ENCODE results near the gene MLPH.

MLPH gene

DNA sequence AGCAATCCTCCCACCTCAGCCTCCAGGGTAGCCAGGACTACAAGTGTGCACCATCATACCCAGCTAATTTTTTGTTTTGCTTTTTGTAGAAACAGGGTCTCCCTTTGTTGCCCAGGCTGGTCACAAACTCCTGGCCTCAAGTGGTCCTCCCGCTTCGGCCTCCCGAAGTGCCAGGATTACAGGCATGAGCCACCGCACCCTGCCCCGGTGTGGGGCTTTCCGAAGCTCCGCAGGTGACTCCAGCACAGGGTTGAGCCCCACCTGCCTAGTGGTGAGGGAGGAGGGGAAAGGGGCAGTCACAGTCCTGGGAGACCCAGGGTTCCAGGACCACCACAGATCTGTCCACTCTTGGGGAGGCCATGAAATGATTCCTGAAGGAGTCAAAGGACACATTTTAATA lies 84.5 kb downstream of the MLPH start:
- intact Hi-C loops (cut with DNase I) = no loop called here
- no peak for DNase-seq

DNA sequence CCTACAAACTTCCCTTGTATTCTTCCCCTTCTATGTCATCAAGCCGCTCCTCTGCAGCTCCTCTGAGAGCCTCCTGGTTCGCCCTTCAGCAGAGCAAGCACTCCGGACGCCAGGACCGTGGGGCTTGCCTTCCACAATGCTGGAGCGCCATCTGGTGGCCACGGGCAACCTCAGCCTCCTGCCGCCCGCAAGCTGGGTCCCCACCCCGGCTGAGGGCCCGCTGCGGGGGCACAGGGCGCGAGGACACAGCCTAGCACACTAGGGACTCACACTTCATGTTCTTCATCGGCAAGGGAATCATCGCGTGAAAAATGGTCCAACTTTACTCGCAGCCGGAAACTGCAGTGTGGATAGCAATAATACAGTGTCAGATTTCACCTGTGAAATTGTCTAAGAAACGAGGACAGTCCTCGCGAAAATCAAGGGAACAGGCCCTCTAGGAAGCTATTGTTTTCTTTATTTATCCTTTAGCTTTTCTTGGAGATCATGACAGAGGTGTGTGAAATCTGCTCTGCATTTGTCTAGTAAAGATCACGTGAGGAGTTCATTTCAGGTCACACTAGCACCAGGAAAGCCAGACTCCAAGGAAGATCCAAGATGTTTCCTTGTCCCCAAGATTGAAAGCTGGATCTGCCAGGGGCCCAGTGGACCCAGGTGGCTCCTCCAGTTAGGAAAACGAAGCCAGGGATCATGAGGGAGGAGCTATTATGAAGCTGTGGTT lies 85.1 kb downstream of the MLPH start:
- intact Hi-C loops (cut with DNase I) = loop anchor here (2.0 kb wide), 1 partner anchor 59 kb away; no protein-coding TSS in a partner anchor
- DNase-seq = peak; percentile 74 to 96 (median 90)

DNA sequence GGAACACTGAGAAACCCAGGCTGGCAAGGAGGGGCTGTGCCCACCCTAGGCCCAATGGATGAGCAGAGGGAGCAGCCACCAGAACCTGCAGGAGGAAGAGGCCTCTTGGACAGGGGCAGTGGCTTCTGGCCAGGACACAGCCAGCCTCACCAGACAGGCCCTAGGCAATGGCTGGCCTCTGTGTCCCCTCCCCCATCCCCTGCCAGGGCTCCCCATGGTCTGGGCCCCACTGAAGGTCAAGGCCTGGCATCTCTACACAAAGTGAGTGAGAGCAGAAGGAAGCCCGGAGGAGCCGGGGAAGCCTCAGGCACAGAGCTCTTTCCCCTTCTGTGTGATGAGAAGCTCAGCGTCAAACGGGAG lies 85.7 kb downstream of the MLPH start:
- intact Hi-C loops (cut with DNase I) = loop anchor here (2.0 kb wide), 1 partner anchor 60 kb away; no protein-coding TSS in a partner anchor
- no peak for DNase-seq

DNA sequence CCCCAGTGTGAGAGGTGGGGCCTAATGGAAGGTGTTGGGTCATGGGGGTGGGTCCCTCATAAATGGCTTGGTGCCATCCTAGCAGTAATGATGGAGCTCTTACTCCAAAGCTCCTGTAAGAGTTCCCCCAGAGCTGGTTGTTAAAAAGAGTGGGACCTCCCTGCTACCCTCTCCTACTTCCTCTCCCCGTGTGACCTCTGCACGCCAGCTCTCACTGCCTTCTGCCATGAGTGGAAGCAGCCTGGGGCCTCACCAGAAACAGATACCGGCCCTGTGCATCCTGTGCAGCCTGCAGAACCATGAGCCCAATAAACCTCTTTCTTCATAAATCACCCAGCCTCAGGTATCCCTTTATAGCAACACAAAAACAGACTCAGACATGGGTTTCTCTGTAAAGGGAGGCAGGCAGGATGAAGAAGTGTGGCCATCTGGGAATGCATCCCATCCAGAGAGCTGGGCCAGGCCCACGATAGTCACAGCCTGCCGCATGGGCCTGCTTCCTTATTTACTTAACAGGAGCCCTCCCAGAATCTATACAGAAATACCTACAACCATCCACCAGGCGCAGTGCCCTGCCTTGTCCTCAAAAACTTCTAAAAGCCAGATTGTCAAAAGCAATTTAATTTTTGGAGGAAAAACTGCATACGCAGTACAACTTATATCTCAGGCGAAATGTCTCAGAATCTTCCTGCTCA lies 86.8 kb downstream of the MLPH start:
- no peak for DNase-seq

DNA sequence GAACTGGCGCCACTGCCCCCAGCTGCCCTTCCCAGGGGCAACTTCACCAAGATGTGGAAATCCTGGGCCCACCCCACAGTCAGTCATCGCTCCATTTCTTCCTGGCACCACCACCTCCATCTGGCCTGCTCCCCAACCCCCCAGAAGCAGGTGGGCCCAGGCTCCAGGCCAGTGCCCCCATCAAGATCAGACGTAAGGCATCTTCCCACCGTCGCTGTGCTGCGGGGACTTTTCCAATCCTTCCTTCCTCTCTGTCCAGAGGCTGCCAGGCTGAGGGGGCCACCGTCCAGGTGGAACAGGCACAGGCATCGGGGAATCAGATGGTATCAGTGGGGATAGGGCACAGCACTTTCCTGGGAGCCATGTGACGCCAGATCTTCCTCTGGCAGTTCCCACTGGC lies 87.4 kb downstream of the MLPH start:
- DNase-seq = no peak
- intact Hi-C loops (cut with DNase I) = no loop called here

More for the DNA sequence above, 86.8 kb downstream of the MLPH start:
- intact Hi-C loops (cut with DNase I) = loop anchor here (2.0 kb wide), 1 partner anchor 61 kb away; no protein-coding TSS in a partner anchor

DNA sequence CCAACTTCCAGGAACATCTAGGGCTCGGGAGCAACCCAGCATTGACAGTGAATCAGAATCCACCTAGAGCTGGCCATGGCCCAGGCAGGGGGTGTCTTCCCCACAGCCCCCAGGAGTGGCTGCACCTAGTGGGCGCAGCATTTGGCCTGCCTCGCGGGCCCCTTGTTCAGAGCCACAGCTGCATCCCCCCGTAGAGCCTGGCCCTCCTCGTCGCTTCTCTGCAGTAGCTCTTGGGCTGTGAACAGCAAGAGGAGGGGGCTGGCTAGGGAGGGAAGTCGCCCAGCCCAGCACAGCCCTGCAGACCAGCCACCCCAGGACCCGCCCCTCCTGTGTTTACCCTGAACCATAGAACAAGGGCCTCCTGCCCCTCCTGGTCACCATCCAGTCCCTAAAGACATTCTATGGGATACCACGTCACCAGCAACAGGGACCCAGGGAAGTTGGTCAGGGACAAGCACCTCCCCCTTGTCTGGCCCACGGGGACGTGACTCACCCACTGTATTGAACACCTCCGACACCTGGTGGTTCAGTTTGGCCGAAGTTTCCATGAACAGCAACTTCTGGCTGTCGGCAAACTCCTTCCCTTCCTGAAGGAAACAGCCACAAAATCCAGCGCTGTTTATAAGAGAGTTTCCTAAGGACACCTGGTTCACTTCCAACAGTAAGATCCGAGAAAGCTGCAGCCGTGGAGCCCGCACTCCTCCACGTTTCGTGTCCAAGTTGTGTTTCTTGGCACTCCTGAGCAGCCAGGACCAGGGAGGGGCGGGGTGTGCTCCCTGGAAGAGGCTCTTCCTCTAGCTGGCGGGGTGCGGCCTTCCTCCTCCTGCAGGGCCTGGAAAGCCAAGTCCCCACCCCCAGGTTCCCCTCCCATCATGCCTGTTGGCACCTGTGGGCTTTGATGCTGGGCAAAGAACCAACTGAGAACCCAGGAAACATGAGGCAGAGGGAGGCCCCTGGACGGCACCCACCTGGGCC lies 88.1 kb downstream of the MLPH start:
- no peak for DNase-seq
- intact Hi-C loops (cut with DNase I) = loop anchor here (5.0 kb wide), 1 partner anchor 167 kb away; no protein-coding TSS in a partner anchor

DNA sequence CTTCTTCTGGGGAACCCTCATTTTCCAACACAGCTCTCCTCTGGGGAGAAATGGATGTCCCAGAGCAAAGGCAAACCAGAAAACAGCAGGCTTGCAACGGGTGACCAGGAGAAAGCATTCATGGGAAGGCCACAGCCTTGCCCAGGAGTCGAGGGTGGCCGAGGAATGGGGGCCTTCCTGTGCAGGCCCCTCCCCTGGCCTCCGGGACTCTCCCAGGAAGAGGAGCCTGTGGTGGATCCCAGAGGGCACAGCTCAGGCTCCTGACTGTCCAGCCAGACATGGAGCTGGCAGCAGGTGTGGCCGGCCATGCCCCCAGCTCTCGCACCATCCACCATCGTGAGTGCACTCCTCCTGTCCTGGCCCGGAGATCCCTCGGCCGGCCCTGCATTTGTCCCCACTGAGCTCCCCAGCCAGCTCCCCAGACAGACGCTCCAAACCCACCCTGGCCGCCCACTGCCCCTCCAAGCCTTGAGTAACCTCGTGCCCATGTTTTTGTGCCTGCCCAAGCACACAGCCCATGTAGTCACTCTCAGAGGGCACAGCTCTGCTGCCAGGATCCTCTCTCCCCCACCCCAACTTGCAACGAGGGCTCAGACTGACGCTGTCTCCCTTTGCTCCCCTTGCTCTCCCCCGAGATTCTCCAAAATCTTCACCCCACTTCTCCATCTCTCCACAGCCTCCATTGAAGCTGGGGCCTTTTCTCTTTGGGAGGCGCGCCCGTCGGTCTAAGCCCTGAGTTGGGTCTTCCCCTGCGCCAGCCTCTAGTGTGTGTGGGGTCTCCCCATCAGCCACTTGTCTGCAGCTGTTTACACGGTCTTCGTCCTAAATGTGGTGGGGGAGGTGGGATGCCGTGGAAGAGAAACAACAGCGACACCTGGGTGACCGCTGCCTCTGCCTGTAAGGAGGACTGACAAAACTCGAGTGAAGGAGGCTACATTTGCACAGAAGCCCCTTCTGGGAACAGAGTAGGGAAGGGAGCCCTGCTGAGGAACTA lies 89.1 kb downstream of the MLPH start:
- DNase-seq = no peak
- intact Hi-C loops (cut with DNase I) = loop anchor here (5.0 kb wide), 1 partner anchor 166 kb away; no protein-coding TSS in a partner anchor

DNA sequence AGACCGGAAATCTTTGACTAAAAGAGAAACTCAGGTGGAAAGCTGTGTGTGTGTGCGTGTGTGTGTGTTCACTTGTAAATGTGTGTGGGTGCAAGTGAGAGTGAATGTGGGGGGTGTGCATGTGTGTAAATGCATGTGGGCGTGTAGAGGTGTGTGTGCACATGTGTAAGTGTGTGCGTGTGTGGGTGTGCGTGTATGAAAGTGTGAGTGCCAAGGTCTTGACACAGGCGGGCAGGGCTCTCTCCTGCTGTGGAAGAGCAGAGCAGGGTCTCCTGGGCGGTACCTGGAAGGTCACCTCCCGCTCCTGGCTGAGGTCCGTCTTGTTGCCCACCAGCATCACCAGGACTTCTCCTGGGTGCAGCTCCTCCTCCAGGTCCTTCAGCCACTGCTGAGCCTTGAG lies 89.9 kb downstream of the MLPH start:
- intact Hi-C loops (cut with DNase I) = loop anchor here (5.0 kb wide), 1 partner anchor 165 kb away; no protein-coding TSS in a partner anchor
- DNase-seq = peak in 1 of 42 donors; percentile 10

DNA sequence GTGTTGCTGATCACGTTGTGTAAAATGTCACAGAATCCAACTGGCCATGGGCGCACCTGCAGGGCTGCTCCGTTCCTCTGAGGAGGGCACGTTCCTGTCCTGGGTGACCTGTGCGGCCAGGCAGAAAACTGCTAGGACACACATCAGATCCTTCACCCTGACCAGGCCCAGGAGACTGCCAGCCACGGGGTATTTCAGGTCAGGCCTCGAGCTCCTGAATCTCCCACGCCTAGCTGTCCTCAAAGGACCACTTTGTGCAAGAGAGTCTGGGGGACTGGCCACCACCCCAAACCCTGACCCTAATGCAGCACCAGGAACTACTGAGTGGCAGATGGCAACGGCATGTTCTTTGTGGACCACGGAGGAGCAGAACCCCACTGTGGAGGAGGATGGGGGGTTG lies 90.4 kb downstream of the MLPH start:
- intact Hi-C loops (cut with DNase I) = loop anchor here (5.0 kb wide), 1 partner anchor 165 kb away; no protein-coding TSS in a partner anchor
- peak in 1 of 42 donors; percentile 14 for DNase-seq

DNA sequence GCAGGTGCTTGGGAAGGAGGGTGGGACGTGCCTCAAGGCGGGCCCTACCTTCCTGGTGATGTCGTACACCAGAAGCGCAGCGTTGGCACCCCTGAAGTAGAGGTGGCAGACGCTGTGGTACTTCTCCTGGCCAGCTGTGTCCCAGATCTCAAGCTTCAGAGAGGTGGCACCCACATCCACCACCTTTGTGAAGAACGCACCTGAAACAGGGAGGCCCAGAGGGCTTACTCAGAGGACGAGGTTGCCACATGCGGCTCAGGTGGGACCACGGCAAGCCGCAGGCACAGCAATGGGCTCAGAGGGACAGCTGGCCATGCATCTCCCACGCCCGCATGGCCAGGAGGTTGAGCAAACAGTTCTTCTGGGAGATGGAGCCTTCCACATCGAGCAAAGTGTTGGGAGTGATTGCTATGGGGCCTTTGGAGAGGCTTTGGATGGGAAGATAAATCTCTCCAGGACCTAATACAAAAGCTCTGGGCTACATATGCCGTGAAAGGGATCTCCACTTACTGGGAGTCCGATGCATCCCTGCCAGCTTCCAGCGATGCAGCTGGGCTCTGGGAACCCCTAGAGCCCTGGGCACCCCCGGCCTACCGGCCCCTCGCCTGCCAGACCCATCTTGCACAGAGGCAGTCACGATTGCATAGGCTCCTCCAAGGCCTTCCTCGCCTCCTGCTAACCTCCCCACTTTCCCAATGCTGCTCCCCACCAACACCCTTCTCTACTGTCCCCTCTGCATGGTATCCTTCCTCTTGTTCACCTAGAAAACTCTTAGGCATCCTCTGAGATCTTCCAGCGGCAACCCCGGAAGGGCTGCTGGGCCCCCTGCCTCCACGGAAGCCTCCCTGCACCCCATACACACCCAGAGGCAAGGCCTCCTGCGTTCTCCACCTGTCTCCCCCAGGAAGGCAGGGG lies 91.2 kb downstream of the MLPH start:
- DNase-seq = peak in 1 of 42 donors; percentile 28

DNA sequence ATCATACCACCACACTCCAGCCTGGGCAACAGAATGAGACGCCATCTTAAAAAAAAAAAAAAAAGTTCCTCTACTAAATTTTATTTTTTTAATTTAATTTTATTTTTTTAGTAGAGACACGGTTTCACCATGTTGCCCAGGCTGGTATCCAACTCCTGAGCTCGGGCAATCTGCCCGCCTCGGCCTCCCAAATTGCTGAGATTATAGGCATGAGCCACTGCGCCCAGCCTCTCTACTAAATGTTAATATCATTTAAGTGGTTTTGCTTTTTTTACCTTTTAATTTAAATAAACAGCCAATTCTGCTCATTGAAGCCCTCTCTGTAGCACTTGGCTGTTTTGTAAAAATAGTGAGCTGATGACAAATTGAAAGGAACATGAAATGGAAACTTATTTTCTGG lies 94.3 kb downstream of the MLPH start:
- intact Hi-C loops (cut with DNase I) = no loop called here
- DNase-seq = no peak

More for the DNA sequence above, 91.2 kb downstream of the MLPH start:
- intact Hi-C loops (cut with DNase I) = loop anchor here (5.0 kb wide), 1 partner anchor 164 kb away; no protein-coding TSS in a partner anchor

DNA sequence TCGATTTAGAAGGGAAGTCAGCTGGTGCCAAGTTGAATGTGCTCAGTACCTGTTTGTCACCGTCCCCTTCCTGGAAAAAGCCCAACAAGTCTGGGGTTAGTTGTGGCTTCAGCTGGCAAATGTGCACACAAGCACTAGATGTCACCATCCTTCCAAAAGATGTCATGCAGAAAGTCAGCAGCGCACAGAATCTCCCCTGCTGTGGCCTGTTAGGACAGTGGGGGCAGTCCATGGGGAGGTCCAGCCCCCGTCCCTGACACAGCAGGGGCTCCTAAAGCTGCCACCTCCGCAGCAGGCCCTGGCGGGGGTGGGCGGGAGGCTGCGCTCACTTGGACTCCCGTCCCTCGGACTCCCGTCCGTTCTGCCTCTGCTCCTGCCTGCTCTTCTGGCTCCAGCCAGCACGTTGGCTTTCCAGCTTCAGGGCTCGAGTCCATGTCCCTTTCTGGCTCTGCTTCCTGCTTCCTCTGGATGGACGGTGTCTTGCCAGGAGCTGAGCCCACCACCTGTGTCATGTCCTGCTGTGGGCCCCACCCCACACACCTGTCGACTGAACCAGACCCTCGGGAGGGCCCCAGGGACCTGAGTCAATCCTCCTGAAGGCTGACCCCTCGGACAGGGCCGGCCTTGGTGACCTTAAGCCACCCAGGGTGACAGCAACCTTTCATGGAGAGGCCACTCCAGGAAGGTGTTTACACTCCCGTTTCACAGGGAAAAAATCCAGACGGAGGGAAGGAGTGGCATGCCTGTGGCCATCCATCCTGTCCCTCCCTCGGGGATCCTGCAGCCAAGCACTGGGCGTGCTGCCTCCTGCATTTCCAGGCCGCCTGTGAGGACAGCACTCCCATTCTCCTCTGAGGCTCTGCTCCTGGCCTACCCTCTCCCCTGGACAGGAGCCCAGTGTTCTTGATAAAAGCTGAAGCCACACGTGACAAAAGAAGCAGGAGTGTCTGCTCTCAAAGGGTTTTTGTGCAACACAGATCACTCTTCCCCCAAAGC lies 95.0 kb downstream of the MLPH start:
- DNase-seq = peak in 35 of 42 donors; percentile 15 to 75 (median 48)
- intact Hi-C loops (cut with DNase I) = no loop called here

DNA sequence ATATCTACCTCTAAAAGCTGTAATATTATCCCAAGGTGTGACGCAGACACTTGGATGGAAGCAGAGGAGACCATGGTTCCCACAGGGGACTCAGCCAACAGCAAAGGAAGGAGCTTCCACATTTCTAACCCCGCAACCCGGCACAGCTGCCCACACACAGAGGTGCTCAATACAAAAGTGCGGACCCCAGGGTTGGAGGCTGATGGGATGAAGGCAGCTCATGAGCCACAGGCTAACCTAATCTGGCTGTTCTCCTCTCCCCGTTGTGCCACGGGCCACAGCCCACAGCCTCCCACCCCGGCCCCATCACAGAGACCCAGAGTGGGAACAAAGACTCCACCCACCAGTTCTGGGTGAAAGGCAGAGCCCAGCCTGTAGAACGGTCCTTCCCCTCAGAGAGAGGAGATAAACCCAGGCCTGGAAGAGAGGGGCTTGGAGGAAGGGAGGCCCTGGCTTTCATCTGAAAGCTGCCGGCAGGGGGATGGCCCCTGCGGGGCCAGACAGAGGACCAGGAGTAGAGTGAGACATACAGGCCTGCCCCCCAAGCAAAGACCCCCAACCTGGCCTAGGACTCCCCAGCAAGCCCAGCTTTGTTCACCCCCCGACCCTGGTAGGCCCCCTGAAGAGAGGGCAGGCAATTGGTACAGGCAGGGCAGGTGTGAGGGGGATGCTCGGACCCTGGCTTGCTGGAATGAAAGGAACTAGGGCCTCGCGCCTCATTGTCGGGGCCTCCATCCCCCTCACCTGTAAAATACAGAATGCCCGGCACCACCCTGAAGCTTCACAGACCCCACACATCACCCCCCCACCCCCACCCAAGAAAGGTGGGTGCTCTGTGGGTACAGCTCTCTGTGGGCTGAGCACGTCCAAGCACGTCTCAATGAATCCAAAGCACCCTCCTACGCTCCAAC lies 96.6 kb downstream of the MLPH start:
- no peak for DNase-seq
- intact Hi-C loops (cut with DNase I) = no loop called here

DNA sequence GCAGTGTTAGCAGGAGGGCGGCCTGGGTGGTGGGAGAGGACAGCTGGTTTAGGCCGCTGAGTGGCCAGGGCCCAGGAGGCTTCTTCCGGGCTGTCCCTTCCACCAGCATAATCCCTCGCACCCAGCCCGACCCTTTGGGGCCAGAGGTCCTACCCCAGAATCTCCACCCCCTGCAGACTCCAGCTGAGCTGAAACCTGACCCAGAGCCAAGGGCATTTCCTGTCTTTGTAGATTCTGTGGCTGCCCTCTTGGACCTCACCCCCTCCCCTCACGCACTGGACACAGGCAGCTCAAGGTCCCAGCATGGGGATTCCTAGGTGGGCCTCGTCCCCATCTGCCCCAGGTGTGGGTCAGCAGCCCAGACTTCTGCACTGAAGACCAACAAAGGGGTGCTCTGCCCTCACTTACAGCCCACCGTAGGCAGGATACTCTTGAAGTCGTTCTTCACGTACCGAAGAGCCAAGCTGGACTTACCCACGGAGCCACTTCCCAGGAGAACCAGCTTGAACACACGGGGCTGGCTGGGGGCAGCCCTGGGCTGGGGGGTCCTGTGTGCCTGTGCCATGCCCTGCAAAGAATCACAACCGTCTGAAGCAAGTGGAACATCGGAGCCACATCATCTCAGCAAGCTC lies 98.7 kb downstream of the MLPH start:
- intact Hi-C loops (cut with DNase I) = no loop called here
- DNase-seq = peak in 1 of 42 donors; percentile 19

All from head of caudate nucleus (tissue), 42 donors.